Measurements from ENCODE around the gene KIF6. TPM values are rescaled to one million over a fixed set of nuclear protein-coding genes. Genes with fewer than 3 reads are reported as not detected.

The KIF6 gene
- total RNA-seq, 1 experiment from 2014 or later, result not detected

GRCh38 chr6:39444479-39445019, 280.7 kb downstream of the KIF6 start:
- DNase-seq (ENCODE audit: low read depth, low spot score) (no peak), ATAC-seq (no peak)
- CTCF ChIA-PET, result no interaction called here
- no peaks in the 10 kb centered on the region for H3K27me3 ChIP-seq (ENCODE audit: control insufficient read depth, insufficient read depth, low read length)
- H3K36me3 ChIP-seq (ENCODE audit: control insufficient read depth, insufficient read depth, low read length), result no peaks in the 10 kb centered on the region
- no peak for TF ChIP-seq SIN3A (IDR thresholded peaks at IDR 0.05; ENCODE audit: borderline replicate concordance, insufficient read depth, low read depth, low read length)
- TF ChIP-seq CTCF (IDR thresholded peaks at IDR 0.05), result no peak
- TF ChIP-seq TCF7L2 (IDR thresholded peaks at IDR 0.05; ENCODE audit: low read depth, low read length), result no peak
- TF ChIP-seq REST (IDR thresholded peaks at IDR 0.05; ENCODE audit: insufficient read depth in 1 of 2, low read depth in 2 of 2, low read length in 1 of 2), result no peak
- no peak for TF ChIP-seq POLR2AphosphoS5 (IDR thresholded peaks at IDR 0.05; ENCODE audit: low read depth, low read length)
- H3K9me3 ChIP-seq (ENCODE audit: control insufficient read depth, insufficient read depth, low read depth, low read length), result no peaks in the 10 kb centered on the region
- H3K27ac ChIP-seq (ENCODE audit: low read length), result no peak overlapping the region
- H3K4me1 ChIP-seq (ENCODE audit: control insufficient read depth, insufficient read depth, low read length), result no peaks in the 10 kb centered on the region
- no TSS peak for BruUV-seq (replicated peaks)
- in situ Hi-C loops (cut with HindIII; ENCODE audit: low pct_unique_long_range_greater_than_20kb, low sequenced_read_pairs) (no loop called here), intact Hi-C loops (cut with micrococcal nuclease; ENCODE audit: unreplicated experiment) (no loop called here)
- POLR2A ChIA-PET, result no interaction called here
- H3K4me3 ChIP-seq (ENCODE audit: low read depth in 2 of 2, low read length in 2 of 2), result no peak overlapping the region

- no TSS peak for BruUV-seq (replicated peaks)
- H3K9me3 ChIP-seq (ENCODE audit: control insufficient read depth, insufficient read depth, low read depth, low read length), result no peaks in the 10 kb centered on the region
- ChIA-PET CTCF (no interaction called here), POLR2A (no interaction called here)
- no peaks in the 10 kb centered on the region for H3K27me3 ChIP-seq (ENCODE audit: control insufficient read depth, insufficient read depth, low read length)
- in situ Hi-C loops (cut with HindIII; ENCODE audit: low pct_unique_long_range_greater_than_20kb, low sequenced_read_pairs), result no loop called here
- H3K27ac ChIP-seq (ENCODE audit: low read length), result no peak overlapping the region
- intact Hi-C loops (cut with micrococcal nuclease; ENCODE audit: unreplicated experiment), result no loop called here
- no peak for TF ChIP-seq REST (IDR thresholded peaks at IDR 0.05; ENCODE audit: insufficient read depth in 1 of 2, low read depth in 2 of 2, low read length in 1 of 2)
- TF ChIP-seq SIN3A (IDR thresholded peaks at IDR 0.05; ENCODE audit: borderline replicate concordance, insufficient read depth, low read depth, low read length), result no peak
- no peak for TF ChIP-seq TCF7L2 (IDR thresholded peaks at IDR 0.05; ENCODE audit: low read depth, low read length)
- no peak for TF ChIP-seq POLR2AphosphoS5 (IDR thresholded peaks at IDR 0.05; ENCODE audit: low read depth, low read length)
- no peak for TF ChIP-seq CTCF (IDR thresholded peaks at IDR 0.05)
- DNase-seq (ENCODE audit: low read depth, low spot score), result no peak
- no peak overlapping the region for H3K4me3 ChIP-seq (ENCODE audit: low read depth in 2 of 2, low read length in 2 of 2)
- no peak for ATAC-seq
- H3K4me1 ChIP-seq (ENCODE audit: control insufficient read depth, insufficient read depth, low read length), result no peaks in the 10 kb centered on the region
- H3K36me3 ChIP-seq (ENCODE audit: control insufficient read depth, insufficient read depth, low read length), result no peaks in the 10 kb centered on the region
These were observed 283.2 kb downstream of the KIF6 start for GRCh38 chr6:39441986-39442385.

Data from Panc1 (cell line).